Measurements from ENCODE around the gene PHACTR1.
A peak's percentile ranks its signal among the peaks of the same experiment; 100 is the strongest.

The PHACTR1 gene

DNA sequence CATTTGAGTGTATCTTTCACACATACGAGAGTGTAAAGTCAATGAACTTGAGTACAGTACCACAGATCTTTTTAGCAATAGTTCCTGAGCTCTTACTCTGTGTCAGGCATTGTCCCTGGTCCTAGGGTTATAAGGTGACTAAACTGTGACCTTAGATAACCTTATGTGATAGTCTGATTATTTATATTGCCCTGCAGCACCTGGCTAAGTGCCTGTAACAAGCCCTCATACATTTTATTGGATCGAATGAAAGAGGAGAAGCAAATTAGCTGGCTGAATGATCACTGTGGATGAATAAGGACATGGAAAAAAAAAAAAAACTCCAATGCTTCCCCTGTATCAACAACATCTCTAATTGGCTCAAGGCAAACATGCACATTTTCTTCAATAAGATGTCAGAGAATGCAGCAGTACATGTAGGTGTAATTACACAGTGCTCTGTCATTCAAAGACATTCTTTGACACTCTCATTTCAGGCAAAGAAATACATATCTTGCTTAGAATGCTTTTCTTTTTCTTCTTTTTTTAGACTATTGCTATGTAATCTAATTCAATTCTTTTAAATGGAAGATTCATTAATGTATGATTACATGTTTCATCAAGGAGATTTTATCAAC, 153.4 kb downstream of the PHACTR1 start:
- TF ChIP-seq Cebpa-rat (IDR thresholded peaks at IDR 0.05) = no peak
- Histone ChIP-seq H3K27ac (no peak overlapping the region), H3K4me2 (no peak overlapping the region), H3K27me3 (no peaks in the 10 kb centered on the region), H3K9ac (no peak overlapping the region), H3K36me3 (no peaks in the 10 kb centered on the region), H3K4me3 (no peak overlapping the region), H3K9me3 (no peaks in the 10 kb centered on the region), H3K4me1 (no peaks in the 10 kb centered on the region), H4K20me1 (no peaks in the 10 kb centered on the region)

- no peaks in the 10 kb centered on the region for H3K36me3 ChIP-seq
- no peak overlapping the region for H3K9ac ChIP-seq
- no peak overlapping the region for H3K4me2 ChIP-seq
- no peak overlapping the region for H3K4me3 ChIP-seq
- H3K9me3 ChIP-seq = no peaks in the 10 kb centered on the region
- no peaks in the 10 kb centered on the region for H3K4me1 ChIP-seq
- TF ChIP-seq Cebpa-rat (IDR thresholded peaks at IDR 0.05) = no peak
- no peaks in the 10 kb centered on the region for H3K27me3 ChIP-seq
- H4K20me1 ChIP-seq = no peaks in the 10 kb centered on the region
- H3K27ac ChIP-seq = no peak overlapping the region
Observed at GRCh38 chr6:12873691-12874090, 157.1 kb downstream of the PHACTR1 start.

DNA sequence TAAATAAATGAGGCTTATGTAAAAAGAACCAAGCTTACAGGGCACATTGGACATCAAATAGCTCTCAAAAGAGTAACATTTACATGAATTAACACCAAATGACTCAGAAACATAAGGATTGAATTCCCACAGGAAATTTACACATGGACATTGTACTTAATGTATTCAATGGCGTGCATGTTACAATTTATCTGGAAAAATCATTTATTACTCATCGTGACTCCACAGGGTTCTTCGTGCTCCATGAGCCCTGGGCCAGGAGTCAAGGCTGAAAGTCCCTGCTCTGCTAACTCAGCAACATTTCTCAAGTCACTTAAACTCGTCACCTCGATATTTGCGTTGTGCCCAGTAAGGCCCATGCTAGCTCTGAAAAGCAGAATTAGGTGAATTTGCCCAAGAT, 158.5 kb downstream of the PHACTR1 start:
- no peak overlapping the region for H3K4me3 ChIP-seq
- H3K27ac ChIP-seq = no peak overlapping the region
- no peaks in the 10 kb centered on the region for H3K36me3 ChIP-seq
- no peaks in the 10 kb centered on the region for H3K27me3 ChIP-seq
- no peak overlapping the region for H3K9ac ChIP-seq
- no peaks in the 10 kb centered on the region for H3K9me3 ChIP-seq
- no peak for TF ChIP-seq Cebpa-rat (IDR thresholded peaks at IDR 0.05)
- no peaks in the 10 kb centered on the region for H4K20me1 ChIP-seq
- H3K4me2 ChIP-seq = no peak overlapping the region
- H3K4me1 ChIP-seq = no peaks in the 10 kb centered on the region

- no peaks in the 10 kb centered on the region for H3K9me3 ChIP-seq
- H3K4me3 ChIP-seq = no peak overlapping the region
- H3K4me1 ChIP-seq = no peaks in the 10 kb centered on the region
- no peak for TF ChIP-seq Cebpa-rat (IDR thresholded peaks at IDR 0.05)
- no peak overlapping the region for H3K27ac ChIP-seq
- no peak overlapping the region for H3K4me2 ChIP-seq
- no peaks in the 10 kb centered on the region for H3K27me3 ChIP-seq
- H3K9ac ChIP-seq = no peak overlapping the region
- no peaks in the 10 kb centered on the region for H3K36me3 ChIP-seq
- H4K20me1 ChIP-seq = no peaks in the 10 kb centered on the region
Observed at GRCh38 chr6:12878741-12879140, 162.2 kb downstream of the PHACTR1 start.

GRCh38 chr6:12882761-12883290, 166.3 kb downstream of the PHACTR1 start:
- no peaks in the 10 kb centered on the region for H3K27me3 ChIP-seq
- H3K9ac ChIP-seq = no peak overlapping the region
- no peak overlapping the region for H3K4me3 ChIP-seq

GRCh38 chr6:12884983-12885382, 168.4 kb downstream of the PHACTR1 start:
- H4K20me1 ChIP-seq = no peaks in the 10 kb centered on the region
- H3K27ac ChIP-seq = no peak overlapping the region
- no peak for TF ChIP-seq Cebpa-rat (IDR thresholded peaks at IDR 0.05)
- H3K27me3 ChIP-seq = no peaks in the 10 kb centered on the region
- H3K9ac ChIP-seq = no peak overlapping the region
- peaks cover 13% of the 10 kb centered on the region for H3K4me1 ChIP-seq
- peaks cover 13% of the 10 kb centered on the region for H3K9me3 ChIP-seq
- no peaks in the 10 kb centered on the region for H3K36me3 ChIP-seq
- no peak overlapping the region for H3K4me3 ChIP-seq
- H3K4me2 ChIP-seq = no peak overlapping the region

More at GRCh38 chr6:12882761-12883290, 166.3 kb downstream of the PHACTR1 start:
- Histone ChIP-seq H3K4me1 (peaks cover 13% of the 10 kb centered on the region), H3K27ac (no peak overlapping the region), H3K9me3 (0 out of 2 replicates have a peak, but pooled peaks cover under 1% of the 10 kb centered on the region), H4K20me1 (no peaks in the 10 kb centered on the region), H3K4me2 (no peak overlapping the region), H3K36me3 (no peaks in the 10 kb centered on the region)
- no peak for TF ChIP-seq Cebpa-rat (IDR thresholded peaks at IDR 0.05)

- H4K20me1 ChIP-seq = no peaks in the 10 kb centered on the region
- no peak overlapping the region for H3K27ac ChIP-seq
- peak overlapping the region; percentile 20 for H3K4me2 ChIP-seq
- peaks cover 14% of the 10 kb centered on the region for H3K4me1 ChIP-seq
- H3K36me3 ChIP-seq = no peaks in the 10 kb centered on the region; the same call in 1 of the 2 replicates
- H3K9me3 ChIP-seq = peaks cover 35% of the 10 kb centered on the region
- no peak overlapping the region for H3K4me3 ChIP-seq
- no peak for TF ChIP-seq Cebpa-rat (IDR thresholded peaks at IDR 0.05)
- H3K27me3 ChIP-seq = no peaks in the 10 kb centered on the region
- no peak overlapping the region for H3K9ac ChIP-seq
Observed at GRCh38 chr6:12886961-12887775, 170.6 kb downstream of the PHACTR1 start.

DNA sequence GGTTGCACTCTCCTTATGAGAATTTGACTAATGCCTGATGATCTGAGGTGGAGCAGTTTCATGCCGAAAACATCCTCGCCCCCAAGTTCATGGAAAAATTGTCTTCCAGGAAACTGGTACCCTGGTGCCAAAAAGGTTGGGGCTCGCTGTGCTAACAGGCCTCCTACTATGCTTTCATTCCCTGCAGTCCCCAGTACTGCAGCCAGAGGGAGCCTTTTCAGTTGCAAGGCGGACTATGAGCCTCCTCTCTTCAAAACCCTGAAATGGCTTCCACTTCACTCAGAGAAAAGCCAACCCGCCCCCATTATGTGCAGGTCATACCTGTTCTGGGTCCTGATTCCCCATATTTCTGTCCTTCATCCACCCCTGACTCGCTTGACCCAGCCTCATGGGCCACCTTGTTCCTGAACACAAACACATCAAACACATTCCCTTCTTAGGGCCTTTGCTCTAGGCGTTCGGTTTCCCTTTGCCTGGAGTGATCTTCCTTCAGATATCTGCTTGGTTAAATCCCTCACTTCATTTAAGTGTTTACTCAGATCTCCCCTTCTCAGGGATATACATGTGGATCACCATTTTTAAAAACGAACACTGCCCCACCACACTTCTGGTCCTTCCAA, 173.7 kb downstream of the PHACTR1 start:
- Histone ChIP-seq H3K4me3 (no peak overlapping the region), H3K4me1 (peaks cover 42% of the 10 kb centered on the region), H3K27ac (no peak overlapping the region), H4K20me1 (no peaks in the 10 kb centered on the region), H3K27me3 (no peaks in the 10 kb centered on the region), H3K9ac (no peak overlapping the region), H3K4me2 (no peak overlapping the region), H3K36me3 (no peaks in the 10 kb centered on the region; the same call in 1 of the 2 replicates), H3K9me3 (peaks cover 37% of the 10 kb centered on the region)
- no peak for TF ChIP-seq Cebpa-rat (IDR thresholded peaks at IDR 0.05)

DNA sequence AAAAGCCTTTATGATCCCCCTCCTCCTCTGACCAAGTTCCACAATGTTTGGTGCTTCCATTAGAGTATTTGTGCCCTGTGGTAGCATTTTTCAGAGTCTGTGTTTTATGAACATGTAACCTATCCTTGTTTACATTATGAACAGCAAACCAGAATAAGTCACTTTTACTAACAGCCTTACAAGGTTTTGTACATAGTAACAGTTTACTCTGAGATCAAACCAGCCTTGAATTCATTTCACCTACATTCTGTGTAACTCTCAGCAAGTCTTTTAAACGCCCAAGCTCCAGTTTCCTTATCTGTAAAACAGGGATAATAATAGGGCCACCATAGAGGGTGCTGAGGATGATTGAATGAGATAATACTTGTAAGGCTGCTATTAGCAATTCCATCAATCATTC, 175.0 kb downstream of the PHACTR1 start:
- Histone ChIP-seq H3K9ac (no peak overlapping the region), H4K20me1 (no peaks in the 10 kb centered on the region), H3K36me3 (no peaks in the 10 kb centered on the region; the same call in 1 of the 2 replicates), H3K4me3 (no peak overlapping the region), H3K4me1 (peaks cover 52% of the 10 kb centered on the region), H3K9me3 (peaks cover 37% of the 10 kb centered on the region), H3K4me2 (no peak overlapping the region), H3K27me3 (no peaks in the 10 kb centered on the region), H3K27ac (no peak overlapping the region)
- no peak for TF ChIP-seq Cebpa-rat (IDR thresholded peaks at IDR 0.05)
